K562 (cell line): ENCODE results near the gene COL4A2. TPM values are rescaled to one million over a fixed set of nuclear protein-coding genes. Genes with fewer than 3 reads are reported as not detected.

Experiments used
- ATAC-seq: fragments of 200-7000 bp; cut with Tn5 transposase; 3 replicates; pipeline ENCODE4 v1.9.1; 2020; ENCODE audit warnings: moderate library complexity
- BruUV-seq: library from RNA; stranded (reverse); fragments of 400-500 nt; replicated peaks from 2 replicates; lab custom pipeline; 2021; lab: Mats Ljungman, UMichigan
- CTCF ChIA-PET: fragments of 300-600 bp; formaldehyde crosslinking; extraction: SDS; loops from one replicate; lab custom pipeline; 2021; ENCODE audit warnings: low intra/inter-chr PET ratio; lab: Yijun Ruan, JAX
- POLR2A ChIA-PET: fragments of 300-600, 350-650 bp; sonication (Branson Sonifier 250); formaldehyde crosslinking; extraction: SDS; loops from one replicate; lab custom pipeline; 2021; ENCODE audit warnings: antibody characterized with exemption, inconsistent platforms; lab: Yijun Ruan, JAX
- DNase-seq, 4 experiments: peaks; one replicate each; pipeline versions ENCODE4 v3.0.0 to v3.0.0-alpha.2; 2011 to 2018; ENCODE audit warnings: low spot score in 3 of 4, mixed read lengths in 3 of 4; ENCODE audit errors: extremely low read depth in 1 of 4
- FAIRE-seq: peaks from 2 replicates; lab custom pipeline; 2011; peaks lifted over from hg19 to GRCh38; lab: Jason Lieb, UNC
- H2AFZ ChIP-seq: 2 replicates; pipeline ENCODE4 v1.6.0; 2011; ENCODE audit warnings: low read depth, low read length, control low read depth, inconsistent platforms
- H3K27ac ChIP-seq: fragments of 200-600 bp; 3 replicates; pipeline ENCODE4 v1.8.0; 2011; ENCODE audit warnings: low read depth, mild to moderate bottlenecking, control low read depth, inconsistent platforms, low read length, moderate library complexity, mixed read lengths; ENCODE audit errors: extremely low read depth
- H3K27me3 ChIP-seq, 2 experiments: fragments of 300-600 bp in 1 of 2; 2 replicates in 1 of 2; 3 replicates in 1 of 2; pipeline versions ENCODE4 v1.6.0 to v1.8.0; 2011; ENCODE audit warnings: inconsistent platforms in 2 of 2, low read length in 2 of 2, mild to moderate bottlenecking in 1 of 2, mixed read lengths in 1 of 2, moderate library complexity in 1 of 2; ENCODE audit not compliant: control insufficient read depth in 2 of 2, insufficient read depth in 2 of 2
- H3K36me3 ChIP-seq: fragments of 300-600 bp; 3 replicates; pipeline ENCODE4 v1.8.0; 2011; ENCODE audit warnings: mild to moderate bottlenecking, low read length, inconsistent platforms; ENCODE audit not compliant: control insufficient read depth, insufficient read depth
- H3K4me1 ChIP-seq, 2 experiments: fragments of 200-600 bp in 1 of 2; replicated peaks in 1 of 2; 2 replicates in 1 of 2; 3 replicates in 1 of 2; pipeline versions ENCODE4 v1.5.1 to v1.8.0; 2011; ENCODE audit warnings: inconsistent platforms in 2 of 2, low read length in 2 of 2, mild to moderate bottlenecking in 1 of 2, mixed read lengths in 1 of 2, moderate library complexity in 1 of 2; ENCODE audit not compliant: control insufficient read depth in 2 of 2, insufficient read depth in 2 of 2
- H3K4me2 ChIP-seq: 2 replicates; pipeline ENCODE4 v1.6.1; 2011; ENCODE audit warnings: low read length, control low read depth, inconsistent platforms, mixed read lengths; ENCODE audit not compliant: insufficient read depth
- H3K4me3 ChIP-seq: fragments of 200-600 bp; sonication (generic), shearing (Covaris generic); 2 replicates; pipeline ENCODE4 v1.5.1; 2016; ENCODE audit warnings: control low read depth, inconsistent platforms
- H3K79me2 ChIP-seq: fragments of 200-600 bp; 3 replicates; pipeline ENCODE4 v1.8.0; 2011; ENCODE audit warnings: low read length, inconsistent platforms; ENCODE audit not compliant: control insufficient read depth, insufficient read depth
- H3K9ac ChIP-seq, 2 experiments: 2 replicates each; pipeline versions ENCODE4 v1.6.0 to v1.6.1; 2011; ENCODE audit warnings: low read depth in 2 of 2, low read length in 2 of 2, control low read depth in 1 of 2, inconsistent platforms in 1 of 2, mild to moderate bottlenecking in 1 of 2, mixed read lengths in 1 of 2; ENCODE audit not compliant: insufficient read depth in 1 of 2
- H3K9me1 ChIP-seq: one replicate; pipeline ENCODE4 v1.6.0; 2011; ENCODE audit warnings: inconsistent platforms, mild to moderate bottlenecking, low read length, moderate library complexity; ENCODE audit not compliant: control insufficient read depth, insufficient read depth
- H3K9me3 ChIP-seq: replicated peaks from 2 replicates; pipeline ENCODE4 v1.5.1; 2011; ENCODE audit warnings: low read depth, low read length, inconsistent platforms; ENCODE audit not compliant: control insufficient read depth, insufficient read depth
- H4K20me1 ChIP-seq: replicated peaks from 2 replicates; pipeline ENCODE4 v1.6.1; 2011; ENCODE audit warnings: low read length, inconsistent platforms, mixed read lengths; ENCODE audit not compliant: control insufficient read depth, insufficient read depth
- ARID4B ChIP-seq: sonication (generic); formaldehyde crosslinking; IDR thresholded peaks from 2 replicates; pipeline ENCODE4 v1.8.0; 2022; ENCODE audit warnings: mild to moderate bottlenecking, missing genetic modification reagents
- CBFB ChIP-seq: sonication (generic); formaldehyde crosslinking; IDR thresholded peaks from 2 replicates; pipeline ENCODE4 v1.4.0; 2020; ENCODE audit warnings: mild to moderate bottlenecking, missing genetic modification reagents
- CCAR2 ChIP-seq: fragments of 200-400 bp; formaldehyde crosslinking; IDR thresholded peaks from 2 replicates; pipeline ENCODE4 v1.6.1; 2017; ENCODE audit warnings: mild to moderate bottlenecking, low read depth, low read length
- E2F5 ChIP-seq: sonication (generic); formaldehyde crosslinking; IDR thresholded peaks from 2 replicates; pipeline ENCODE4 v1.8.0; 2022; ENCODE audit warnings: mild to moderate bottlenecking, missing genetic modification reagents
- HMBOX1 ChIP-seq: sonication (generic); IDR thresholded peaks from 2 replicates; pipeline ENCODE4 v1.6.1; 2016
- HMG20B ChIP-seq: fragments of 250-450 bp; sonication (Bioruptor Pico); IDR thresholded peaks from 2 replicates; pipeline ENCODE4 v1.5.0; 2021; ENCODE audit warnings: mild to moderate bottlenecking
- NR0B1 ChIP-seq: fragments of 450-650 bp; IDR thresholded peaks from one replicate; pipeline ENCODE4 v1.6.1; 2018; ENCODE audit warnings: mild to moderate bottlenecking, moderate library complexity; ENCODE audit not compliant: partially characterized antibody
- RFX7 ChIP-seq: fragments of 250-450 bp; sonication (Bioruptor Pico); IDR thresholded peaks from 2 replicates; pipeline ENCODE4 v1.5.1; 2021; ENCODE audit warnings: mild to moderate bottlenecking
- WHSC1 ChIP-seq: IDR thresholded peaks from one replicate; pipeline ENCODE4 v1.6.1; 2012; ENCODE audit warnings: low read length, control low read depth, inconsistent platforms
- ZNF134 ChIP-seq: fragments of 250-450 bp; sonication (Bioruptor Pico); conservative IDR thresholded peaks from 2 replicates; pipeline ENCODE4 v1.4.0; 2020
- WGBS: fragments of 100-300 bp; shearing (Covaris generic); methylation state at CpG from one replicate; pipeline ENCODE4 v1.1.6; 2016; ENCODE audit warnings: low coverage, mixed read lengths; ENCODE audit not compliant: insufficient coverage; ENCODE audit errors: missing lambda C conversion rate; 5-methylcytosine and 5-hydroxymethylcytosine counted together
- in situ Hi-C: fragments of 300-500 bp; cut with MboI; formaldehyde crosslinking; loops from 4 replicates; pipeline ENCODE4 v1.15.0; 2018; ENCODE audit warnings: inconsistent platforms, mixed read lengths
- intact Hi-C: fragments of 100-400 bp; cut with micrococcal nuclease; formaldehyde crosslinking; loops from 2 replicates; pipeline ENCODE4 v1.14.2; 2022
- polyA plus RNA-seq, 8 experiments: library from polyadenylated mRNA; depleted of rRNA in 4 of 8; stranded (reverse) in 5 of 8; unstranded in 3 of 8; fragments of >200 nt; fragmentation: Nextera tagmentation in 2 of 8; fragmentation: Illumina TruSeq in 1 of 8; extraction: Ambion mirVana in 2 of 8; extraction: Trizol in 1 of 8; gene quantifications; 2 replicates each; pipeline versions ENCODE4 v1.2.1 to v1.2.3, GENCODE V29; 2011 to 2014; ENCODE audit warnings: inconsistent platforms in 1 of 8, missing spikeins in 1 of 8
- total RNA-seq, 7 experiments: library from RNA; depleted of rRNA in 6 of 7; stranded (reverse); fragments of >200 nt in 6 of 7; fragmentation: Illumina TruSeq in 2 of 7; extraction: Trizol in 2 of 7; gene quantifications; 2 replicates each; pipeline versions ENCODE4 v1.2.1 to v1.2.3, GENCODE V29; 2011 to 2021; ENCODE audit warnings: low replicate concordance in 1 of 7
- TF ChIP-seq, protein P1 (sequence below): fragments of 450-650 bp; IDR thresholded peaks from 2 replicates; pipeline ENCODE4 v1.6.1; 2016; ENCODE audit warnings: antibody characterized with exemption
- TF ChIP-seq, protein P2 (sequence below), 2 experiments: fragments of 450-650 bp; conservative IDR thresholded peaks; 2 replicates each; pipeline ENCODE4 v1.6.1; 2017; ENCODE audit warnings: mild to moderate bottlenecking in 2 of 2, moderate library complexity in 2 of 2

The COL4A2 gene
- total and polyA plus RNA-seq, 9 of the 15 experiments (the other 6 are each of a cell fraction or from before 2014, with no cell fraction given): 0.13 to 15.2 (median 8.1) TPM

DNA sequence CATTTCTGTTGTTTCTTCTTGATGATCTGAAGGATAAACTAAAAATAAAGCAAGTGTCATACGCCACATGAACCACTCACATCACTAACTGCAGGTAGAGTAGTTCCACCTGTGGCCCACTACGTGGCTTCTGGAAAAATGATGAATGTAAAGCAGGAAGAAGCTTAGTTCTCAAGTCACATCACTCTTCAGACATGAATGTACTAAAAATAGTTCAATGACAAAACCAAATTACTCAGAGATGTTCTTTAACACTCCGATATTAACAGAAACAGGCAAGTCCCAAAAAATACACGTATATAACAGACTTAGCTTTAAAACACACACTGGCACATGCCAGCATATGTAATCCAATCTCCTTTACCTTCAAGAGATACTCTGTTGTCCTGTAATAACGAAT, 232.8 kb downstream of the COL4A2 start:
- no peaks in the 10 kb centered on the region; the same call in 1 of the 2 replicates for H3K9me3 ChIP-seq
- no TSS peak for BruUV-seq
- H3K9ac ChIP-seq: no peak overlapping the region
- no peaks in the 10 kb centered on the region for H3K27me3 ChIP-seq
- H3K4me3 ChIP-seq: no peak overlapping the region
- no peak overlapping the region for H3K27ac ChIP-seq
- H3K4me1 ChIP-seq: peaks cover 14 to 20% of the 10 kb centered on the region in 2 experiments
- ChIA-PET POLR2A (no interaction called here), CTCF (no interaction called here)
- in situ Hi-C loops (no loop called here), intact Hi-C loops (no loop called here)
- H3K36me3 ChIP-seq: no peaks in the 10 kb centered on the region
- no peaks in the 10 kb centered on the region; the same call in 1 of the 3 replicates for H3K79me2 ChIP-seq
- no peak for DNase-seq
- no peak overlapping the region for H2AFZ ChIP-seq
- H3K9me1 ChIP-seq: no peaks in the 10 kb centered on the region
- no peak for FAIRE-seq
- H3K4me2 ChIP-seq: no peak overlapping the region
- no peak for ATAC-seq
- no peaks in the 10 kb centered on the region for H4K20me1 ChIP-seq
- 61% methylated on average over 5 of the region's 5 CpGs for WGBS
- TF ChIP-seq, protein P1, sequence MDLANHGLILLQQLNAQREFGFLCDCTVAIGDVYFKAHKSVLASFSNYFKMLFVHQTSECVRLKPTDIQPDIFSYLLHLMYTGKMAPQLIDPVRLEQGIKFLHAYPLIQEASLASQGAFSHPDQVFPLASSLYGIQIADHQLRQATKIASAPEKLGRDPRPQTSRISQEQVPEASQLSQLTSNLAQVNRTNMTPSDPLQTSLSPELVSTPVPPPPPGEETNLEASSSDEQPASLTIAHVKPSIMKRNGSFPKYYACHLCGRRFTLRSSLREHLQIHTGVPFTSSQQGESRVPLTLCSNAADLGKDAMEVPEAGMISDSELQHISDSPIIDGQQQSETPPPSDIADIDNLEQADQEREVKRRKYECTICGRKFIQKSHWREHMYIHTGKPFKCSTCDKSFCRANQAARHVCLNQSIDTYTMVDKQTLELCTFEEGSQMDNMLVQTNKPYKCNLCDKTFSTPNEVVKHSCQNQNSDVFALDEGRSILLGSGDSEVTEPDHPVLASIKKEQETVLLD: no peak
- TF ChIP-seq, protein P2, sequence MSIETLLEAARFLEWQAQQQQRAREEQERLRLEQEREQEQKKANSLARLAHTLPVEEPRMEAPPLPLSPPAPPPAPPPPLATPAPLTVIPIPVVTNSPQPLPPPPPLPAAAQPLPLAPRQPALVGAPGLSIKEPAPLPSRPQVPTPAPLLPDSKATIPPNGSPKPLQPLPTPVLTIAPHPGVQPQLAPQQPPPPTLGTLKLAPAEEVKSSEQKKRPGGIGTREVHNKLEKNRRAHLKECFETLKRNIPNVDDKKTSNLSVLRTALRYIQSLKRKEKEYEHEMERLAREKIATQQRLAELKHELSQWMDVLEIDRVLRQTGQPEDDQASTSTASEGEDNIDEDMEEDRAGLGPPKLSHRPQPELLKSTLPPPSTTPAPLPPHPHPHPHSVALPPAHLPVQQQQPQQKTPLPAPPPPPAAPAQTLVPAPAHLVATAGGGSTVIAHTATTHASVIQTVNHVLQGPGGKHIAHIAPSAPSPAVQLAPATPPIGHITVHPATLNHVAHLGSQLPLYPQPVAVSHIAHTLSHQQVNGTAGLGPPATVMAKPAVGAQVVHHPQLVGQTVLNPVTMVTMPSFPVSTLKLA (conservative IDR thresholded peaks at IDR 0.05): no peak
- TF ChIP-seq HMBOX1: no peak
- TF ChIP-seq NR0B1: no peak
- TF ChIP-seq RFX7 (CRISPR knock-in tag): no peak
- no peak for TF ChIP-seq ZNF134 (CRISPR knock-in tag)
- no peak for TF ChIP-seq CCAR2
- TF ChIP-seq HMG20B (CRISPR knock-in tag): no peak
- TF ChIP-seq CBFB: no peak
- no peak for TF ChIP-seq E2F5 (CRISPR knock-in tag)
- no peak for TF ChIP-seq ARID4B (CRISPR knock-in tag)
- TF ChIP-seq WHSC1: no peak
